Limb (tissue), 2 donors: ENCODE results near the gene WDR54.
"Not testable (repeated sequence)": the region's sequence is repeated elsewhere in the genome, so short reads cannot be mapped to it uniquely, and the experiment has no call there.

Experiments
- DNase-seq, 2 donors: peaks; one replicate each; pipeline ENCODE4 v3.0.0-alpha.2; 2016; ENCODE audit errors: extremely low spot score in 2 of 2

Gene WDR54

GRCh38 chr2:74429487-74430451, 8.2 kb downstream of the WDR54 start:
- DNase-seq = no peak

GRCh38 chr2:74430502-74430901, 9.0 kb downstream of the WDR54 start:
- no peak for DNase-seq

- no peak for DNase-seq
These were observed 14.7 kb downstream of the WDR54 start for GRCh38 chr2:74436111-74436805.

GRCh38 chr2:74436848-74437695, 15.5 kb downstream of the WDR54 start:
- DNase-seq = no peak

GRCh38 chr2:74438248-74438647, 16.7 kb downstream of the WDR54 start:
- DNase-seq = no peak

GRCh38 chr2:74439373-74439772, 17.8 kb downstream of the WDR54 start:
- DNase-seq = no peak

GRCh38 chr2:74439803-74440377, 18.4 kb downstream of the WDR54 start:
- DNase-seq = peak; percentile 79 to 81

GRCh38 chr2:74440378-74441169, 19.0 kb downstream of the WDR54 start:
- peak; percentile 94 for DNase-seq

GRCh38 chr2:74441170-74441689, 19.7 kb downstream of the WDR54 start:
- peak in 1 of 2 donors; percentile 68 for DNase-seq

GRCh38 chr2:74441690-74442482, 20.4 kb downstream of the WDR54 start, which contains the start of gene RTKN:
Gene RTKN (minus strand): TSS chr2:74441937. CDS start chr2:74441816, 121 bp downstream.
- DNase-seq = peak in 1 of 2 donors; percentile 71

- DNase-seq = not testable (repeated sequence)
These were observed 21.2 kb downstream of the WDR54 start for GRCh38 chr2:74442483-74443297.

GRCh38 chr2:74444498-74445318, 23.2 kb downstream of the WDR54 start:
- no peak for DNase-seq

- DNase-seq = no peak
These were observed 25.9 kb downstream of the WDR54 start for GRCh38 chr2:74447230-74447999.

- DNase-seq = no peak
These were observed 27.2 kb downstream of the WDR54 start for GRCh38 chr2:74448771-74449170.

- no peak for DNase-seq
These were observed 29.1 kb downstream of the WDR54 start for GRCh38 chr2:74450570-74451190.
